Keratinocyte (primary cell): Measurements from ENCODE around the gene ANKHD1. TPM values are rescaled to one million over a fixed set of nuclear protein-coding genes. Genes with fewer than 3 reads are reported as not detected.
A peak's percentile ranks its signal among the peaks of the same experiment; 100 is the strongest.

Experiments used
- DNase-seq: peaks from one replicate; pipeline ENCODE4 v3.0.0-alpha.2; 2011; ENCODE audit warnings: low read depth, missing footprints, low spot score
- FAIRE-seq: peaks from 2 replicates; lab custom pipeline; 2011; peaks lifted over from hg19 to GRCh38; lab: Jason Lieb, UNC
- H2AFZ ChIP-seq: 2 replicates; pipeline ENCODE4 v1.6.0; 2012; ENCODE audit warnings: low read length, control low read depth, inconsistent platforms; ENCODE audit not compliant: control insufficient read depth
- H3K27ac ChIP-seq: 2 replicates; pipeline ENCODE4 v1.5.1; 2011; ENCODE audit warnings: low read length; ENCODE audit not compliant: control insufficient read depth, insufficient read depth
- H3K27me3 ChIP-seq: 3 replicates; pipeline ENCODE4 v1.6.0; 2011; ENCODE audit warnings: low read length; ENCODE audit not compliant: control insufficient read depth, insufficient read depth; ENCODE audit errors: extremely low read depth
- H3K36me3 ChIP-seq, 2 experiments: 2 replicates in 1 of 2; 3 replicates in 1 of 2; pipeline ENCODE4 v1.5.1; 2011; ENCODE audit warnings: low read length in 2 of 2, mild to moderate bottlenecking in 1 of 2; ENCODE audit not compliant: control insufficient read depth in 2 of 2, insufficient read depth in 2 of 2; ENCODE audit errors: extremely low read depth in 1 of 2
- H3K4me1 ChIP-seq: 3 replicates; pipeline ENCODE4 v1.5.1; 2011; ENCODE audit warnings: low read length; ENCODE audit not compliant: control insufficient read depth, insufficient read depth; ENCODE audit errors: extremely low read depth
- H3K4me2 ChIP-seq: 3 replicates; pipeline ENCODE4 v1.6.0; 2011; ENCODE audit warnings: low read depth, low read length; ENCODE audit not compliant: control insufficient read depth, insufficient read depth; ENCODE audit errors: extremely low read depth
- H3K4me3 ChIP-seq, 3 experiments: fragments of 200-600 bp in 1 of 3; sonication (generic) in 1 of 3; 2 replicates in 2 of 3; 3 replicates in 1 of 3; pipeline ENCODE4 v1.5.1; 2011 to 2016; ENCODE audit warnings: low read length in 3 of 3, mild to moderate bottlenecking in 3 of 3, control low read depth in 2 of 3, inconsistent platforms in 1 of 3, low read depth in 1 of 3, mixed read lengths in 1 of 3, mixed run types in 1 of 3, moderate library complexity in 1 of 3; ENCODE audit not compliant: control insufficient read depth in 2 of 3, insufficient read depth in 2 of 3; ENCODE audit errors: extremely low read depth in 1 of 3
- H3K79me2 ChIP-seq: 2 replicates; pipeline ENCODE4 v1.6.0; 2012; ENCODE audit warnings: low read length; ENCODE audit not compliant: control insufficient read depth, insufficient read depth
- H3K9ac ChIP-seq: 3 replicates; pipeline ENCODE4 v1.6.0; 2011; ENCODE audit warnings: low read length; ENCODE audit not compliant: control insufficient read depth, insufficient read depth; ENCODE audit errors: extremely low read depth
- H3K9me1 ChIP-seq: 3 replicates; pipeline ENCODE4 v1.6.0; 2011; ENCODE audit warnings: low read length; ENCODE audit not compliant: control insufficient read depth, insufficient read depth; ENCODE audit errors: extremely low read depth
- H3K9me3 ChIP-seq: 2 replicates; pipeline ENCODE4 v1.5.1; 2012; ENCODE audit warnings: low read depth, low read length; ENCODE audit not compliant: control insufficient read depth
- H4K20me1 ChIP-seq: 3 replicates; pipeline ENCODE4 v1.6.0; 2011; ENCODE audit warnings: low read length; ENCODE audit not compliant: control insufficient read depth, insufficient read depth; ENCODE audit errors: extremely low read depth
- EZH2 ChIP-seq: IDR thresholded peaks from one replicate; pipeline ENCODE4 v1.6.1; 2012; ENCODE audit warnings: inconsistent platforms, mild to moderate bottlenecking, low read length, moderate library complexity
- dilution Hi-C: fragments of 300-500 bp; cut with MboI; formaldehyde crosslinking; loops from one replicate; pipeline ENCODE4 v1.7.0; 2020; ENCODE audit warnings: low sequenced_read_pairs; ENCODE audit not compliant: extremely low pct_ligation_motif_present
- polyA plus RNA-seq, 5 experiments: library from polyadenylated mRNA; depleted of rRNA in 3 of 5; stranded (reverse) in 3 of 5; stranded (forward) in 1 of 5; unstranded in 1 of 5; fragments of >200 nt; gene quantifications; 1 replicate in 1 of 5; 2 replicates in 3 of 5; 3 replicates in 1 of 5; pipeline versions ENCODE4 v1.2.1 to v1.2.3, GENCODE V29; 2011 to 2012; ENCODE audit warnings: missing spikeins in 2 of 5, low read depth in 1 of 5, low replicate concordance in 1 of 5
- TF ChIP-seq, protein P1 (sequence below), 3 experiments: IDR thresholded peaks in 1 of 3; conservative IDR thresholded peaks in 1 of 3; optimal IDR thresholded peaks in 1 of 3; 2 replicates in 2 of 3; 3 replicates in 1 of 3; pipeline versions ENCODE3 to v1.5.1; 2011; ENCODE audit warnings: low read length in 3 of 3, mild to moderate bottlenecking in 3 of 3, moderate library complexity in 2 of 3, control low read depth in 1 of 3, inconsistent platforms in 1 of 3; ENCODE audit not compliant: insufficient read depth in 2 of 3; ENCODE audit errors: extremely low read depth in 1 of 3

Gene ANKHD1
- polyA plus RNA-seq, 1 donor (not counting 4 experiments of a cell fraction or from before 2014, with no cell fraction given): 65.9 TPM

GRCh38 chr5:140372971-140373487 lies 28.6 kb upstream of the ANKHD1 start:
- H3K9me1 ChIP-seq: no peaks in the 10 kb centered on the region
- no peak overlapping the region for H3K9ac ChIP-seq
- TF ChIP-seq, protein P1, sequence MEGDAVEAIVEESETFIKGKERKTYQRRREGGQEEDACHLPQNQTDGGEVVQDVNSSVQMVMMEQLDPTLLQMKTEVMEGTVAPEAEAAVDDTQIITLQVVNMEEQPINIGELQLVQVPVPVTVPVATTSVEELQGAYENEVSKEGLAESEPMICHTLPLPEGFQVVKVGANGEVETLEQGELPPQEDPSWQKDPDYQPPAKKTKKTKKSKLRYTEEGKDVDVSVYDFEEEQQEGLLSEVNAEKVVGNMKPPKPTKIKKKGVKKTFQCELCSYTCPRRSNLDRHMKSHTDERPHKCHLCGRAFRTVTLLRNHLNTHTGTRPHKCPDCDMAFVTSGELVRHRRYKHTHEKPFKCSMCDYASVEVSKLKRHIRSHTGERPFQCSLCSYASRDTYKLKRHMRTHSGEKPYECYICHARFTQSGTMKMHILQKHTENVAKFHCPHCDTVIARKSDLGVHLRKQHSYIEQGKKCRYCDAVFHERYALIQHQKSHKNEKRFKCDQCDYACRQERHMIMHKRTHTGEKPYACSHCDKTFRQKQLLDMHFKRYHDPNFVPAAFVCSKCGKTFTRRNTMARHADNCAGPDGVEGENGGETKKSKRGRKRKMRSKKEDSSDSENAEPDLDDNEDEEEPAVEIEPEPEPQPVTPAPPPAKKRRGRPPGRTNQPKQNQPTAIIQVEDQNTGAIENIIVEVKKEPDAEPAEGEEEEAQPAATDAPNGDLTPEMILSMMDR (optimal IDR thresholded peaks at IDR 0.05 in 1 of 3, IDR thresholded peaks at IDR 0.05 in 1 of 3, conservative IDR thresholded peaks at IDR 0.05 in 1 of 3; ENCODE audit: extremely low read depth in 1 of 3, insufficient read depth in 2 of 3, low read length in 3 of 3): peak; percentile 81 to 90 (median 85)
- TF ChIP-seq EZH2: no peak
- no peaks in the 10 kb centered on the region for H3K79me2 ChIP-seq
- H3K4me3 ChIP-seq: no peak overlapping the region
- H3K4me2 ChIP-seq: no peak overlapping the region
- DNase-seq (peak; percentile 33), FAIRE-seq (peak; percentile 71)
- H3K9me3 ChIP-seq: no peaks in the 10 kb centered on the region
- H3K27ac ChIP-seq: no peak overlapping the region
- H2AFZ ChIP-seq: peak overlapping the region; percentile 46
- no peaks in the 10 kb centered on the region for H3K27me3 ChIP-seq
- dilution Hi-C loops: no loop called here
- H3K4me1 ChIP-seq: no peaks in the 10 kb centered on the region
- no peaks in the 10 kb centered on the region for H4K20me1 ChIP-seq
- no peaks in the 10 kb centered on the region for H3K36me3 ChIP-seq

DNA sequence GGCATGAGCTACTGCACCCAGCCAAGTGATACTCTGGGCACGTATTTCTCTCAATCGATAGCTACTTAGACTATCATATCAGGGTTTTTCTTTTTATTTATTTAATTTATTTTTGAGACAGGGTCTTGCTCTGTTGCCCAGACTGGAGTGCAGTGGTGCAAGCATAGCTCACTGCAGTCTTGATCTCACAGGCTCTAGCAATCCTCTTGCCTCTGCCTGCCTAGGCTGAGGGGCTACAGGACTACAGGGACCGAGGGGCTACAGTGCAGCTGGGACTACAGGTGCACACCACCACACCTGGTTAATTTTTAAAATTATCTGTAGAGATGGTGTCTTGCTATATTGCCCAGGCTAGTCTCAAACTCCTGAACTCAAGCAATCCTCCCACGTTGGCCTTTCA lies 20.3 kb upstream of the ANKHD1 start:
- H3K9ac ChIP-seq: no peak overlapping the region
- DNase-seq (no peak), FAIRE-seq (no peak)
- H3K4me3 ChIP-seq: no peak overlapping the region
- dilution Hi-C loops: no loop called here
- H3K9me3 ChIP-seq: no peaks in the 10 kb centered on the region
- no peaks in the 10 kb centered on the region for H3K79me2 ChIP-seq
- no peaks in the 10 kb centered on the region for H3K4me1 ChIP-seq
- no peak overlapping the region for H3K4me2 ChIP-seq
- TF ChIP-seq EZH2: no peak
- no peaks in the 10 kb centered on the region for H4K20me1 ChIP-seq
- H3K36me3 ChIP-seq: no peaks in the 10 kb centered on the region
- no peak overlapping the region for H2AFZ ChIP-seq
- no peak overlapping the region for H3K27ac ChIP-seq
- no peaks in the 10 kb centered on the region for H3K9me1 ChIP-seq
- H3K27me3 ChIP-seq: no peaks in the 10 kb centered on the region

GRCh38 chr5:140381972-140382371 lies 19.7 kb upstream of the ANKHD1 start:
- Histone ChIP-seq H2AFZ (no peak overlapping the region), H4K20me1 (no peaks in the 10 kb centered on the region), H3K4me2 (no peak overlapping the region), H3K36me3 (no peaks in the 10 kb centered on the region), H3K4me3 (no peak overlapping the region), H3K27ac (no peak overlapping the region), H3K9ac (no peak overlapping the region), H3K27me3 (no peaks in the 10 kb centered on the region), H3K9me3 (no peaks in the 10 kb centered on the region), H3K9me1 (no peaks in the 10 kb centered on the region), H3K4me1 (no peaks in the 10 kb centered on the region), H3K79me2 (no peaks in the 10 kb centered on the region)
- FAIRE-seq: no peak
- no peak for DNase-seq
- TF ChIP-seq, protein P1 (optimal IDR thresholded peaks at IDR 0.05 in 1 of 3, IDR thresholded peaks at IDR 0.05 in 1 of 3, conservative IDR thresholded peaks at IDR 0.05 in 1 of 3; ENCODE audit: extremely low read depth in 1 of 3, insufficient read depth in 2 of 3, low read length in 3 of 3): no peak
- no peak for TF ChIP-seq EZH2
- dilution Hi-C loops: no loop called here
